Pulmonary artery endothelial cell (primary cell): Measurements from ENCODE around the gene POLR3G. TPM values are rescaled to one million over a fixed set of nuclear protein-coding genes. Genes with fewer than 3 reads are reported as not detected.

Experiments used
- DNase-seq: peaks from one replicate; pipeline ENCODE4 v3.0.0-alpha.2; 2011; ENCODE audit warnings: low read depth, low spot score
- total RNA-seq: library from RNA; depleted of rRNA; stranded (reverse); fragments of >200 nt; gene quantifications from 2 replicates; pipeline ENCODE4 v1.2.3, GENCODE V29; 2014

The POLR3G gene
- total RNA-seq, result 10.0 and 11.9 TPM in 2 replicates

GRCh38 chr5:90474235-90475107 lies at the start of gene POLR3G, which contains the start of gene MBLAC2:
POLR3G (plus strand) TSS chr5:90474864; CDS start chr5:90485568, 10,704 bp downstream.
MBLAC2 (minus strand) TSS chr5:90474771; CDS start chr5:90474292, 479 bp downstream.
- DNase-seq, result peak; percentile 74

- DNase-seq, result peak; percentile 8
Observed at GRCh38 chr5:90434116-90434714, 40.4 kb upstream of the POLR3G start.

GRCh38 chr5:90437663-90438062 lies 37.0 kb upstream of the POLR3G start:
- DNase-seq, result no peak

- DNase-seq, result peak; percentile 7
Observed at GRCh38 chr5:90438100-90438499, 36.6 kb upstream of the POLR3G start.

GRCh38 chr5:90440644-90441043 lies 34.0 kb upstream of the POLR3G start:
- no peak for DNase-seq

- DNase-seq, result no peak
Observed at GRCh38 chr5:90446961-90447360, 27.7 kb upstream of the POLR3G start.

GRCh38 chr5:90461288-90461687 lies 13.4 kb upstream of the POLR3G start:
- no peak for DNase-seq

GRCh38 chr5:90472783-90473395 lies 1.8 kb upstream of the POLR3G start:
- DNase-seq, result no peak

- DNase-seq, result no peak
Observed at GRCh38 chr5:90473396-90474234, 1.0 kb upstream of the POLR3G start.

GRCh38 chr5:90475436-90475980 lies 844 bp downstream of the POLR3G start:
- no peak for DNase-seq

- no peak for DNase-seq
Observed at GRCh38 chr5:90476391-90476790, 1.7 kb downstream of the POLR3G start.

- DNase-seq, result no peak
Observed at GRCh38 chr5:90477073-90477472, 2.4 kb downstream of the POLR3G start.

GRCh38 chr5:90477621-90478215 lies 3.1 kb downstream of the POLR3G start:
- no peak for DNase-seq

GRCh38 chr5:90479611-90480385 lies 5.1 kb downstream of the POLR3G start:
- DNase-seq, result no peak

- DNase-seq, result no peak
Observed at GRCh38 chr5:90480699-90481098, 6.0 kb downstream of the POLR3G start.

- no peak for DNase-seq
Observed at GRCh38 chr5:90483206-90483605, 8.5 kb downstream of the POLR3G start.

- DNase-seq, result no peak
Observed at GRCh38 chr5:90484540-90484939, 9.9 kb downstream of the POLR3G start.

GRCh38 chr5:90488791-90489190 lies 14.1 kb downstream of the POLR3G start:
- DNase-seq, result no peak

- no peak for DNase-seq
Observed at GRCh38 chr5:90494043-90494442, 19.4 kb downstream of the POLR3G start.

GRCh38 chr5:90495146-90495545 lies 20.5 kb downstream of the POLR3G start:
- no peak for DNase-seq
